Uterus (tissue), 4 donors: Measurements from ENCODE around the gene PTPRD. TPM values are rescaled to one million over a fixed set of nuclear protein-coding genes. Genes with fewer than 3 reads are reported as not detected.

Experiments
- DNase-seq, 2 donors: peaks; one replicate each; pipeline ENCODE4 v3.0.0-alpha.2; 2019 to 2020
- H3K27ac ChIP-seq, 2 donors: fragments of 200-600 bp; sonication (generic); 1 replicate in 1 of 2; 2 replicates in 1 of 2; pipeline ENCODE4 v1.5.1; 2016 to 2018
- H3K27me3 ChIP-seq, 2 donors: fragments of 200-600 bp; sonication (generic); one replicate each; pipeline ENCODE4 v1.5.1; 2018 to 2019; ENCODE audit warnings: control low read depth in 1 of 2
- H3K36me3 ChIP-seq, 2 donors: fragments of 200-600 bp; sonication (generic); one replicate each; pipeline ENCODE4 v1.5.1; 2019; ENCODE audit warnings: control low read depth in 1 of 2
- H3K4me1 ChIP-seq, 2 donors: fragments of 200-600 bp; sonication (generic); one replicate each; pipeline ENCODE4 v1.5.1; 2018 to 2019; ENCODE audit warnings: control low read depth in 1 of 2
- H3K4me3 ChIP-seq, 2 donors: fragments of 200-600 bp; sonication (generic); 1 replicate in 1 of 2; 2 replicates in 1 of 2; pipeline ENCODE4 v1.5.1; 2018 to 2019; ENCODE audit warnings: mild to moderate bottlenecking in 1 of 2
- H3K9me3 ChIP-seq, 2 donors: fragments of 200-600 bp; sonication (generic); one replicate each; pipeline ENCODE4 v1.5.1; 2019; ENCODE audit warnings: control low read depth in 1 of 2
- POLR2A ChIP-seq, 2 donors: fragments of 450-650 bp; IDR thresholded peaks; one replicate each; pipeline ENCODE4 v1.6.1; 2016; ENCODE audit warnings: antibody characterized with exemption in 2 of 2, mild to moderate bottlenecking in 1 of 2, moderate library complexity in 1 of 2
- intact Hi-C: fragments of 100-400 bp; cut with DNase I; formaldehyde crosslinking; loops from one replicate; pipeline ENCODE4 v1.15.1; 2023; ENCODE audit warnings: low total_unique reads
- total RNA-seq, 4 donors: library from RNA; depleted of rRNA in 3 of 4; stranded (reverse); fragments of >200 nt in 3 of 4; gene quantifications; one replicate each; pipeline versions ENCODE4 v1.1.0 to v1.2.4, GENCODE V29; 2014 to 2023
- TF ChIP-seq, protein P1 (sequence below), 4 experiments: fragments of 200-600 bp in 2 of 4; fragments of 450-650 bp in 2 of 4; sonication (generic) in 2 of 4; IDR thresholded peaks; one replicate each; pipeline ENCODE4 v1.5.1; 2016 to 2019; ENCODE audit warnings: antibody characterized with exemption in 4 of 4, mild to moderate bottlenecking in 2 of 4, moderate library complexity in 1 of 4
- donor health status: DM: yes; HTN: yes; CAD: no.

The PTPRD gene
- total RNA-seq, 4 donors from 2014 or later, result 1.2 to 136 (median 26.4) TPM

GRCh38 chr9:9881692-9882091, 731.1 kb downstream of the PTPRD start:
- H3K27ac ChIP-seq, result no peak overlapping the region
- no peaks in the 10 kb centered on the region for H3K27me3 ChIP-seq
- TF ChIP-seq, protein P1, sequence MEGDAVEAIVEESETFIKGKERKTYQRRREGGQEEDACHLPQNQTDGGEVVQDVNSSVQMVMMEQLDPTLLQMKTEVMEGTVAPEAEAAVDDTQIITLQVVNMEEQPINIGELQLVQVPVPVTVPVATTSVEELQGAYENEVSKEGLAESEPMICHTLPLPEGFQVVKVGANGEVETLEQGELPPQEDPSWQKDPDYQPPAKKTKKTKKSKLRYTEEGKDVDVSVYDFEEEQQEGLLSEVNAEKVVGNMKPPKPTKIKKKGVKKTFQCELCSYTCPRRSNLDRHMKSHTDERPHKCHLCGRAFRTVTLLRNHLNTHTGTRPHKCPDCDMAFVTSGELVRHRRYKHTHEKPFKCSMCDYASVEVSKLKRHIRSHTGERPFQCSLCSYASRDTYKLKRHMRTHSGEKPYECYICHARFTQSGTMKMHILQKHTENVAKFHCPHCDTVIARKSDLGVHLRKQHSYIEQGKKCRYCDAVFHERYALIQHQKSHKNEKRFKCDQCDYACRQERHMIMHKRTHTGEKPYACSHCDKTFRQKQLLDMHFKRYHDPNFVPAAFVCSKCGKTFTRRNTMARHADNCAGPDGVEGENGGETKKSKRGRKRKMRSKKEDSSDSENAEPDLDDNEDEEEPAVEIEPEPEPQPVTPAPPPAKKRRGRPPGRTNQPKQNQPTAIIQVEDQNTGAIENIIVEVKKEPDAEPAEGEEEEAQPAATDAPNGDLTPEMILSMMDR (IDR thresholded peaks at IDR 0.05), result no peak
- no peak for TF ChIP-seq POLR2A (IDR thresholded peaks at IDR 0.05)
- no peaks in the 10 kb centered on the region for H3K4me1 ChIP-seq
- intact Hi-C loops, result no loop called here
- no peaks in the 10 kb centered on the region for H3K36me3 ChIP-seq
- H3K9me3 ChIP-seq, result no peaks in the 10 kb centered on the region
- no peak overlapping the region for H3K4me3 ChIP-seq
- DNase-seq, result no peak

DNA sequence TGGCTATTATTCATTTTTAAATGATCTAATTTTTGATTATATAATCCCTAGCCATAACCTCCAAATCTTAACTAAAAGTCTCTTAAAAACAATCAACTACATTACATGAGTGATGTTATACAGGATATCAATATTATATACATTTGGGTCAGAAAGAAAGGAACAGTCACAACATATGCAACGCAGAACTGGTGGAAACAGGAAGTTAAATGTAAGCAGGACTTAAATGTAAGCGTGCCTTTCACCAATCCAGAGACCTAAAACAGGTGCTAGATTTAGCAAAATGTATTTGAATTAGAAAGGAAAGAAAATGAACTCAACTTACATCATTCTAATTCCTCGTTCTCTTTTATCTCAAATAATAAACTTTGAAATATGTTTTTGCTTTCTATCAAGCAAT, 738.5 kb downstream of the PTPRD start:
- Histone ChIP-seq H3K4me3 (no peak overlapping the region), H3K36me3 (no peaks in the 10 kb centered on the region), H3K4me1 (no peaks in the 10 kb centered on the region), H3K27me3 (no peaks in the 10 kb centered on the region), H3K27ac (no peak overlapping the region), H3K9me3 (no peaks in the 10 kb centered on the region)
- intact Hi-C loops, result no loop called here
- TF ChIP-seq POLR2A (IDR thresholded peaks at IDR 0.05), result no peak
- TF ChIP-seq, protein P1 (IDR thresholded peaks at IDR 0.05), result no peak
- DNase-seq, result no peak

GRCh38 chr9:9862235-9862810, 750.5 kb downstream of the PTPRD start:
- no peak overlapping the region for H3K4me3 ChIP-seq
- no peaks in the 10 kb centered on the region for H3K9me3 ChIP-seq
- H3K4me1 ChIP-seq, result no peaks in the 10 kb centered on the region
- TF ChIP-seq POLR2A (IDR thresholded peaks at IDR 0.05), result no peak
- TF ChIP-seq, protein P1 (IDR thresholded peaks at IDR 0.05), result no peak
- intact Hi-C loops, result no loop called here
- H3K27ac ChIP-seq, result no peak overlapping the region
- H3K27me3 ChIP-seq, result no peaks in the 10 kb centered on the region
- H3K36me3 ChIP-seq, result no peaks in the 10 kb centered on the region
- DNase-seq, result no peak

DNA sequence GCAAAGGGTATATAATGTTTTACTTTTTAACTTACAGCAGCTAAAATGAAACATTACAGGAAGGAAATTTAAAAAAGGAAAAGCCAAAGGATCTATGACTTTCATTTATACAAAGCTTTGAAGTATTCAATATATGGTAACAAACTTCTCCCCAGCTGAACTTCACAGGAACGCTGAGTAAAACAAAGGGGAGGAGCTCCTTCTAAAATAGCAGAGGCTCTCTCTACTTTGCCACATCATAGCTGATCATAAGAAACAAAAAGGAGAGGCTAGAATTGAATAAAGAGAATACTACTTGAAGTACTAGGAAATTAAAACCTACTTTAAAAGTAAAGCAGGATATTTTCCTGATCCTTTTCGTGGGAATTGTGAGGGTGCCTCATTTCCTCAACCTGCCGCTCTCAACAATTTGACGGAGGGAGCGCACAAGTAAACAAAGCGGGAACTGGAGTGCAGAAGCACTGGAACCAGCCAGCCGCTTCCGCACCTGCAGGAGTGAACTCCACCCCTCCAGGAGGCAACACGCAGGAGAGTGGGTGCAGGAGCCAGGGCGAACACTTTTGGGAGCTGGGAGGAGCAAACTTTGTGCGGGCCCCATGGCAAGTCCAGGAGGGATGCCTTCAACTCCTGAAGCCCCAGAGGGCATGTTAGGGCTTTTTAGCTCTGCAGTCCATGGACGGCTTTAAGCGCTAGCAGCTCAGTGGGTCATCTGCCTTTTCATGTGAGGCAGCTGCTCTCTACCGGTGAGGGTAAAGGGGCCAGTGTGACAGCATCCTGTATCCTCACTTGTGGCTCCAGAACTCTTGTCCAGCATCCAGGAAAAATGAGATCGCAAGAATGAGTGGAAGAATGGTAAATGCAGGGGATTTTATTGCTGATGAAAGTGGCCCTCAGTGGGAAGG, 757.4 kb downstream of the PTPRD start:
- Histone ChIP-seq H3K36me3 (no peaks in the 10 kb centered on the region), H3K27ac (no peak overlapping the region), H3K4me1 (no peaks in the 10 kb centered on the region), H3K9me3 (no peaks in the 10 kb centered on the region), H3K4me3 (no peak overlapping the region), H3K27me3 (no peaks in the 10 kb centered on the region)
- no peak for DNase-seq
- intact Hi-C loops, result no loop called here
- TF ChIP-seq POLR2A (IDR thresholded peaks at IDR 0.05), result no peak
- TF ChIP-seq, protein P1 (IDR thresholded peaks at IDR 0.05), result no peak

GRCh38 chr9:9847750-9848149, 765.1 kb downstream of the PTPRD start:
- DNase-seq, result no peak
- no peak for TF ChIP-seq POLR2A (IDR thresholded peaks at IDR 0.05)
- TF ChIP-seq, protein P1 (IDR thresholded peaks at IDR 0.05), result no peak
- intact Hi-C loops, result loop anchor here (10.0 kb wide), 1 partner anchor 57 kb away; no protein-coding TSS in a partner anchor

More at GRCh38 chr9:9847750-9848149, 765.1 kb downstream of the PTPRD start:
- H3K4me1 ChIP-seq, result no peaks in the 10 kb centered on the region
- no peaks in the 10 kb centered on the region for H3K36me3 ChIP-seq
- no peak overlapping the region for H3K27ac ChIP-seq
- no peaks in the 10 kb centered on the region for H3K27me3 ChIP-seq
- H3K4me3 ChIP-seq, result no peak overlapping the region
- no peaks in the 10 kb centered on the region for H3K9me3 ChIP-seq
